Stimulated activated CD8-positive, alpha-beta memory T cell treated with anti-CD3 and anti-CD28 coated beads, Interleukin-15, amount 100 ng/mL, for 1 hour (primary cell): ENCODE measurements around the gene EXOC6B.

Experiments used
- DNase-seq: peaks from one replicate; pipeline ENCODE4 v3.0.0-alpha.2; 2020; ENCODE audit warnings: low read depth

EXOC6B gene

DNA sequence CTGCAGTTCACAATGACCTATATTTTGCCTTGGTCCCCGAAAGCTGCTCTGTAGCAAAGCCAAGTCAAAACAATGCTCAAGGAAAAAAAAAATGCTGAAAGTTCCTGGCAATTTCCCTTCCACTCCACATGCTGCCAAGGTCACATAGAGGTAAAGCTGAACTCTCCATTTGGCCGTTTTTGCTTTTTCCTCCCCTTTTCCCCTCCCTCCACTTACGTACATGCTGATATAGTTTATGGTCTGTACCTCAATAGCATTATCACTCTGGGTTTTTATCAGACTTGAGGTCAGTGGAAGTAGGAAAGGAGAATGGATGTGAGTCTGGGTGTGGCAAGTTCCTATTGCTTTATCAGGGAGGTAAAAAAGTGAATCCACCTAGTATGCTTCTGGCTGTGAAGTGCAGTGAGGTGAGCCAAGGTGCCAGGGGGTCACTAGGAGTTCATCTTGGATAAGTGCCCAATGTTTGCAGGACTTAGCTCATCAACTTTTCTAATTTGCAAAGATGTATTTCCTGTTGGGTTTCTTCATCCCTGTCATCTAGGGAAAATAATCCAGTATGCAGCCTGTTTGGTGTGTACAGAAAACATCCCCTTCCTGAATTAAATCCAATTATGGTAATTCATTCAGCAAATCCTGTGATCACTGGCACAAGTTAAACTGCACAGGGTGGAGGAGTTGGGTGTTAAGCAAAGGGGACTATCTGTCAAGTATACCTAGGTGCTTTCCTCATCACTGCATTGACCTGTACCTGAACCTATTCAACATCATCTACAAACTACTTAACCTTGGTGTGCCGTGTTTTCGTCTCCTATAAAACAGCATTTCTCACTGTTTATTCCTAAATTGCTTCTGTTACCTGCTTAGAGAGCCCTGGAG is 553.8 kb downstream of the EXOC6B start:
- DNase-seq = no peak

DNA sequence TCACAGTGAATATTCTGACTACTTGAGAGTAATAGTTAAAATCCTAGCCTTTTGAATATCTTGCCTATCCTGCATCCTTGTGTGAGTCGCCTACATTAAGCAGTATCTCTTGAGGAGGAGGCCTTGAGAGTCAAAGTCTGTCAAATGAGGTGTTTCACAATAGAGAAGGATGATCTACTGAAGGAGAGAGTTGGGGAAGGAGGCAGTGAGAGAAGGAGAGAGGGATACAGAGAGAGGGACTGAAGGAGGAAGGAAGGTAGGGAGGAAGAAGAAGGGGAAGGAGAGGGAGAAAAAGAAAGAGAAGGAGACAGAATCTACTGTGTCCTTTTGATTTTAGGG is 554.6 kb downstream of the EXOC6B start:
- no peak for DNase-seq

DNA sequence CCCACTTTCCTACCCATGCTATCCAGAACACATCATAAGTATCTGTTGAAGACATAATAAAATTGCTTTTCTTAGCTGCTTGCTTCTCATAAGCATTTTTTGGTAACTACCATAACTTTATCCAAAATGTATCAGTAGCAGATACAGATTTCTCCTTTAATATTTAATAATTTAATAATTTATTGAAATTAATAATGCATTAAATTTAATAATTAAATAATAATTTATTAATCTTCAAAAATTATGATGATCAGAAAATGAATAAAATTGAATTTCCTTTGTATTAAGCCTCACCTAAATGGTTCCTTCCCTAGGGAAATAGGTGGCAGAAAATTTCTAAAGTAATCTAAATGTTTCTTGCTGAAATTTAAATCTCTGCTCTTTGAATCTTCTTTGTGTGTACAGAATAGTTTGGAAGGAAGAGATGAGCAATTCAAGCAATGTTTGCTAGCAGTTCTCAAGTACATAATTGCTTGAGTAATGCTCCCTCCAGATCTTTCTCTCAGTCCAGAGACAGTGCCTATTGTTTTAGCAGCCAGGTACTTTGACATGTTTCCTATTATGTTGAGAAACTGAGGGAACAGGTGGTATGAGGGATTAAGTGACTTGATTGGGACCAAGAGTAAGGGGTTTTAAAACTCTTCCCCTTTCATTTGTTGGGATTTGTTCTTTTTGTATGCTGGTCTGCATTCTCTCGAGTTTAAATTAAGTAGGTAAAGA is 555.1 kb downstream of the EXOC6B start:
- DNase-seq = no peak

DNA sequence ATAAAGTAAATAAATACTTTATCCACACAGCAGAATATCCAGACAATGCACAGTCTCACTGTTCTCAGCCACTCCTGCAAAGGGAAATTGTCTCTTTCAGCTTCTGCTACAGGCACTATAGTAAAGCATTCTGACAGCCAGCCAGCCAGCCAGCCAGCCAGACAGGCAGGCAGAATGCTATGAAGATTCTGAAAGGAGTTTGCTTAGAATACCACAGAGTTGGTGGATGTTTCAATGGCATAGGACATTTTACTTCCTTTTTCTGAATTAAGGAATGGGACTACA is 562.1 kb downstream of the EXOC6B start:
- DNase-seq = no peak

DNA sequence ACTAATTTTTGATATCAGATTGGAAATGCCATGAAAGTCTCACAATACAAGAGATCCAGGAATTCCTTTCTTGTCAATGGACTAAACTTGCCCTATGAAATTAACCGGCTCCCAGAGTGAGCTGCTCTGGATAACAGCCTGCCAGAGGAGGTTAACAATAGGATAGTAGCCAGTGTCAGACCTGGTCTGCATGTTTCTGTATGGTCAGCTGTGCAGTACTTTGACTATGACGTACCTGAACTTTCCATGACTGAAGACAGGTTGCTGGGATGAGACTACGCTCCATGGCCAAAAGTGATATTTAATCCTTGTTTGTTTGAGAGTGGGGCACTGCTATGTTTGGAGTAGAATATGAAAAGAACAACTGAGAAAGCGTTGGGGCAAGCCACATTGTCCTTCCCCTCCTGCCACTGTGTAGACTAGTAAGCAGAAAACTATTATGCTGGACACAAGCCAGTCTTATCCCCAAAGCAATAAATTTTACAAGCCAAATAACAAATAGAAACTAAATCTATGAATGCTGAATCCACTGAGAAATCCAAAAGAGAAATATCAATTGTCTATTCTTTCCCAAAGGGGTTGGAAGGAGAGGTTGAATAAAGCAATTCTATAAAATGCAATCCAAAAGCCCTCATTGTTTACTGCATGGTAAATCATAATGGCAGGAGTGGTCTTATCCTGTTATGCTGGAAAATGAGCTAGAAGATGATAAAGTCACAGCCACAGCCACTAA is 562.6 kb downstream of the EXOC6B start:
- DNase-seq = no peak

DNA sequence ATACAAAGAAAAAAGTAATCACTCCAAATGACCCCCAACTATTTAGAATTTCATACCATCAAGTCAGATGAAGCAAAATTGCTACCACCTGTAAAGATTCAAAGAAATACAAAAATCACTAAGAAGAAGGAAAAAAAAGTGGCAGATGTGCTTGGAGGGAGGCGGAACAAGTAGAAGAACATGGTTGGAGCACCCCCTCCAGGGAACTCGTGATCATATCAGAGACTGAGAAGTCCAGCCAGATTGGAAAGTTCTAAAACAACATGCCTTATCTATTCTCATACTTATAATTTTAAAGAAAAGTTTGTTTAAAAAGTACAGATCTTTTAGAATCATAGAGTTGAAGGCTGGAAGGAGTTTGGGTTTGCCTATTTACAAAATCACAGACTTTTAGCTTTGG is 564.8 kb downstream of the EXOC6B start:
- no peak for DNase-seq

DNA sequence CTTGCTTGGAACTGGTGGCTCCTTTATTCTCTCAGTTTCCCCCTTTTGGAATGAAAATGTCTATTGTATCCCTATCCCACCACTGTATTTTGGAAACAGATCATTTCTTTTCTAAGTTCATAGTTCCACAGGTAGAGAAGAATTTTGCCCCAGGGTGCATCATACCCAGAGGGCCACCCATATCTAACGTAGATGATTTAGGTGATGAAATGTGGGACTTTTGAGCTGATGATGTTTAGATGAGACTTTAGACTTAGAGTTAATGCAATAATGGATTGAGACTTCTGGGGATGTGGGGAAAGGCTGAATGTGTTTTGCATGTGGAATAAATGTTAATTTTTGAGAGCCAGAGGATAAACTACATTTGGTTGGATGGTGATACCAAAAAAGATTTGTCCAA is 570.3 kb downstream of the EXOC6B start:
- no peak for DNase-seq

DNA sequence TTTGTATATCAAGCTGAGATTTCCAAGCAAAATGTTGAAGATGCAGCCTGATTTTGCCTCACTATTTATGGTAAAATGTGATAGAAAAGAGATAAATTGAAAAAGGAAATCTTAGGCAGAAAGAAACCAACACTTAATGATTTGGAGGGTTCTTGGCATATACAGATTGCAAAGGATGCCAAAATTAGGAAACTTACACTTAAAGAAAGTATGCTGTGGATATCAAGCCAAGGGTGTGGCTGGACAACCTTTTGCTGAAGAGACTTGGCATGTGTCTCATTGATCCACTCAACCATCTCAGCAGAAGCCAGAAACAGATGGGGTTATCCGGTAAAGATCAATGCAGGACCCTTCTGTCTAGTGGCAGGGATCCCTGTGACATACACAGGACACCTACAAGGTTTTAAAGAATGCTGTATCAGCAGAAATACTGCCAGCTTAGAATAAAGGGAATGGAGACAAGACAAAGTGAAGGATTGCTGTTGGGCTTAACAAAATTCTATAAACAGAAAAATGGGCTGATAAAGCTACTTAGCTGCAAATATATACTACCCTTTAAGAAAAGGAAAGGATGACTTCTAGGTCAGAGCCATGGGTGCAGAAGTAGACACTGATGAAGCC is 570.9 kb downstream of the EXOC6B start:
- no peak for DNase-seq

DNA sequence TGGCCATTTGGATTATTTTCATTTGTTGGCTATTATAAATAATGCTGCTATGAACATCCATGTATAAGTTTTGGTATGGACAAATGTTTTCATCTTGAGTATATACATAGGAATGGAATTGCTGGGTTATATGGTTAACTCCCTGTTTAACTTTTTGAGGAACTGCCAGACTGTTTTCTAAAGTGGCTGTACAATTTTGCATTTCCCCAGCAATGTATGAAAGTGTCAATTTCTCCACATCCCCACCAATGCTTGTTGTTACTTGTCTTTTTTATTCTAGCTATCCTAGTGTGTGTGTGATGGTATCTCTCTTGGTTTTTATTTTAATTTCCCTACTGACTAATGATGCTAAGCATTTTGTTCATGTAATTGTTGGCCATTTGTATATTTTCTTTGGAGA is 587.5 kb downstream of the EXOC6B start:
- DNase-seq = no peak

DNA sequence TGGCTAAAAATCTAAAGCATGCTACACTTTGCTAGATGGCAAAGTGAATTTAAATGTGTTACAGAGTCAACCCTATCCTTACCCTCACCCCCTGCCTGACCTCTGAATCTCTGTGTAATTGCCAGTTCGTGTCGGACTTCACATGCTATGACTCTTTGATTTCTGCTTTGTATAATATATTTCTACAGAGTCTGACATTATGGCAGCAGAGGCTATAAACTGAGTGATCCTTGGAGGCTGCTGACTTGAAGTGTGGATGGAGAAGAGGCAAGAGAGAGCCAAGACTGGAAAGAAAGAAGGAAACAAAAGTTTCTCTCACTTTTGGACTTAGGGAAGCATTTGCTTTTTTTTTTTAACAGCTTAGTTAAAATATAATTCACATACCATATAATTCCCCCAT is 588.3 kb downstream of the EXOC6B start:
- no peak for DNase-seq

DNA sequence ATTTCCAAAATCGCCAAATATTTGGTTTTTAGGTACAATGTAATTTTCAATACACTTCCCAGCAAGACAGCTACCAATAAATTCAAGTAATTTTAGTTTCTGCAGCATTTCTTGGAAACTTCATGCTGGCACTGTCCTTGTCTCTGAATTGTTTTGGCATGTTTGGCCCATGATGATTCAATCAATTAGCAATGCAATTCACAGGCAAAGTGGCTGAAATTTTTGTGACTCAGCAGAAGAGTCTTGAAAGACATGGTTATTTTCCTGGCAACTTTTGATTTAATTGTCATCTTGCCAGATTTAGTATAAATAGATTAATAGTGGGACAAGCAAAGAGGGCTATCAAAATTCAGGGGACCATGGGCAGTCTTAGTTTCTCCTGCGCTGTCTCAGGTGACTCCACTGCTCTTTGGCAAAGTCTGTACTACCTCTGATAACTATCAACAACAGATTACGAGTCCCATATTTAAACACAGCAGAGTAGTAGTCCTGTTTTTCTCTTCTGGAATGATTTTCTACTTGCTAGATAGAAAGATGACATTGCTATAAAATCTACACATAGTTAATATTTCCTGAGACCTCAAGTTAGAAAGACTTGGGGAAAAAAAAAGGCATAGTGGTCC is 589.3 kb downstream of the EXOC6B start:
- no peak for DNase-seq

DNA sequence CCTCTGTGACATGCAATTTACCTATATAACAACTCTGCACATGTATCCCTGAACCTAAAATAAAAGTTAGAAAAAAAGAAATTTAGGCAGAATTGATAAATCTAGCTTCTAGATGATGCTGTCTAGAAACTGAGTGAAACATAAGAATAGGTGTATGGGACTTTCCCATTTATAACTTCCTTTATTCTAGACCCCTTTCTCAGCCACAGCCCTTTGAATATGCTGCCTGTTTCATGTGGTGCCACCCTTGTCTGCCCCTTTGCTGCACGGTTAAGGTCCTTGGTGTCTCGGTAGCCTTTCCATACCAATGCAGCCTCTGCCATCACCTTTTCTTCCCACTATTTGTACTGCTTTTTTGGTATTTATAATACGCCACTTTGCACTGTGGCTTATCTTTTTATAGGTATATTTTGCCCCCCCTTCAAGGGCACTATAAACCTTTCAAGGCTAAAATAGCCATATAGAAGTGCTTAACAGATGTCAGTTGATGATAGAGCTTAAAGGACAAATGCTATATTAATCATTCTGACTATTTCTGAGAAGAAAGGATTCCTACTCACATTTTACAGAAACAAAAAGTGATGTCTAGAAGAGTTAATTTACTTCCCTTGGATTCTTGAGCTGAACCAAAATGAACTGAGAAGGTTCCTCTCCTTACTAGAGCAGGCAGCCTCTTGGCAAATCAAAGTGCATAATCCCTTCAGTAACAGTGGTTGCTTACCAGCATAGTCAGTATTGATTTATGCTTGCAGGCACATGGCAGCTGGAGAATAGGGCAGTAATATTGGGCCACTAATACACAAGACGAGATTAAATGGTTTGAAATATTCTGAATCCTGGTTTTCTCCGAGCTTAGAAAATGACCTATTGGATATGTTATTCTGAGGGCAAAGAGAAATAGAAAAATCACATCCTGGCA is 590.1 kb downstream of the EXOC6B start:
- DNase-seq = no peak

DNA sequence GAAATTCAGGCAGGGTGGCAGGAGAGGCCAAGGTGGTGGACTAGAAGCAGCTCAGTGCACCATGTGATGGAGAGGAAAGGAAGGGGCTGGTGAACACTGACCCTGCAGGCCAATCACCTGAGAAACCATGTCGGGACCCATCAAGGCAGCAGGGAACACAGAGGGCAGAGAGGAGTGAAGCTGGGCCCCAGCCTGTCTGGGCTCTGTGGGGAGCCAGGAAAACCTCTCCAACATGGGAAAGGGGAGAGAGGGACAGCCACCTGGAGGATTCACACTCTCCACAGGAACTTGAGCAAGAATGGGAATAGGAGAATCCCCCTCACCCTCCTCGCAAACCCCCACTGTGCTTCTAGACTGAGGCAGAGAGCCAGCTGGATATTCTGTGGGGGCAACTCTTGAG is 592.6 kb downstream of the EXOC6B start:
- no peak for DNase-seq

DNA sequence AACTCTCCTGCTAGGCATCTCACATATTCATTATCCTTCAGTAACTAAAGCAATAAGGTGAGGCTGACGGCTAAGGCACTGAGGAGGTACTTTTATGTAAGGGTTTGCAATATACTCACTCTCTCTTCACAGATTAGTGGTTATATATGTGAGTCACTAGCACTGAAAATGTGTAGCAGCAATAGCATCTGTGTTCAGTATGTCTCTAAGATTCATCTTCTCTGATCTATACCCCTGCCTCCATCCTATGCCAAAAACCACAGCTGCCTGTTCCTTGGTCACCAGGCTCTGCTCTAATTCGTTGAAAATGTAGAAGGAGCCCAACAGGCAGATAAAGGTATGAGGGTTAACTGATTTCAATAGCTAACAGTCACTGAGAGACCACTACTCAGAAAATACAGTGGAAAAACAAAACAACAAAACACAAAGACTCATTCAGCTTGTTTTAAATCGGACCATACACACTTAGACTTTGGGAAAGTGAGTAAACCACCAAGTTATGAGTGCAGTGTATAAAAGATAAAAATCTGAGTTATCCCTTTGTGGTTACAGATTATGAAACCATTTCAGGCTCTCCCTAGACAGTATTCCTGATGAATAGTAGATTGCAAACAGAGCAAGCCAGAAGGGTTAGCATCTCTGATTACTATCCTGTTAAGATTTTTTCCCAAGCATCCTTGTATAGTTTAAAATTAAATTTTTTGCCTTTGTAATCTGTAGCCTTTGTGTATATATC is 602.8 kb downstream of the EXOC6B start:
- DNase-seq = no peak

DNA sequence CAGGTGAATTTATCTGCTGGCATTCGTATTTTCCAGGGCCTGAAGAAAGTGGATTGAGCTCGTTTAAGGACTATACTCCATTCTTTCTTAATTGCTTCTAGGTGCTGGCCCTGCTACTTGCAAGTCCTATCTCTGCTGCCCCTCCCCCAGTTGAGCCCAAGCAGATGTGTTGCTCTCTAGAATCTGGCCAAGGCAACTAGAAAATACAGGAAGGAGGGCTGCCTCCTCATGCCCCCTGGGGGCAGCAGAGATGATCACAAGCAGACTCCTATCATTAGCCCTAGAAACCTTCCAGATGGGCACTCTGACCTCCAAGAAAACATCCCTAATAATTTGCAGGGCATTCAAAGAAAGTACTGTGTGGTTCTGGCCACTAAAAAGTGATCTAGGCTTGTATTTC is 605.7 kb downstream of the EXOC6B start:
- DNase-seq = no peak

DNA sequence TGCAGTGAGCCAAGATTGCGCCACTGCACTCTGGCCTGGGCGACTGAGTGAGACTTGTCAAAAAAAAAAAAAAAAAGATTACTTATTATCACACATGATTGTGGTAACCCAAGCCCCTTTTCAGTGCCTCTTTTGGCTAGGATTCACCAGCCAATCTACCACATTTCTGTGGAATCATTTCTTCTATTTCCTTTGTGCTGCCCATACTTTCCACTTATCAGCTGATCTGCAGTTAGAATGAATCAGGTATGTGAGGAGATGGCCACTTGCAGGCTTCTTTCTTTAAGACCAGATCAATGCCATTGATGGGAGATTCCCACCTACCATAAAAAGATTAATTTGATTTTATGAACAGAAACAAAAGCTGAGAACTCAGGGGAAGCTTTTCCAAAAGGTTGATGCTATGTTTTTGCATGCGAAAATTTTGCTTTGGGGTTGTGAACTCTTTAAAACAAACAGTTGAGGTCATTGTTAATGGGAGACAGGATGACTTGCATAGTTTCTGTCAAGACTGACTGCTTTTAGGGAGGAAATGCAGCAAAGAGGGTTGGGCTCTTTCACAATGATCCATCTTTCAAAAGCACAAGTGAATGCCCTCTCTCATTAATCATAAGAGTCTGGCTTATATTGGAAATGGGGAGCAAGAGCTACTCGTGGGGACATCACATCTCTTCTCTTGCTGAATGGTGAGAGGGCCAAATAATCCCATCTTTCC is 611.2 kb downstream of the EXOC6B start:
- DNase-seq = no peak

DNA sequence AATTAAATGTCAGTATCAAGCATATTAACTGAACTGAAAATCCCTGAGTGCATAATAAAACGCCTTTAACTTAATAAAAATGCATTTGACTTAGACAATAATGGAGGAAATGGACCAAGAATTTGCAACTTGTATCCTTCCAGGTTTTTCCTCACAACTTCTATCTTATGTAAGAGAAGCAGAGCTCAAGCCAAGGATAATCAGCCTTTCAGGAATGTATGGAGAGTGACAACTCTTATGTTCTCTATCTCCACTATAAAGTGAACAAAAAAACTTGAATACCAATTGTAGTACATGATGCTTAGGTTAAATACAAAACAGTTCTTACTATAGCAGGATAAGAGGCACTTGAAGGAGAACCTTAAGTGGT is 613.4 kb downstream of the EXOC6B start:
- no peak for DNase-seq

DNA sequence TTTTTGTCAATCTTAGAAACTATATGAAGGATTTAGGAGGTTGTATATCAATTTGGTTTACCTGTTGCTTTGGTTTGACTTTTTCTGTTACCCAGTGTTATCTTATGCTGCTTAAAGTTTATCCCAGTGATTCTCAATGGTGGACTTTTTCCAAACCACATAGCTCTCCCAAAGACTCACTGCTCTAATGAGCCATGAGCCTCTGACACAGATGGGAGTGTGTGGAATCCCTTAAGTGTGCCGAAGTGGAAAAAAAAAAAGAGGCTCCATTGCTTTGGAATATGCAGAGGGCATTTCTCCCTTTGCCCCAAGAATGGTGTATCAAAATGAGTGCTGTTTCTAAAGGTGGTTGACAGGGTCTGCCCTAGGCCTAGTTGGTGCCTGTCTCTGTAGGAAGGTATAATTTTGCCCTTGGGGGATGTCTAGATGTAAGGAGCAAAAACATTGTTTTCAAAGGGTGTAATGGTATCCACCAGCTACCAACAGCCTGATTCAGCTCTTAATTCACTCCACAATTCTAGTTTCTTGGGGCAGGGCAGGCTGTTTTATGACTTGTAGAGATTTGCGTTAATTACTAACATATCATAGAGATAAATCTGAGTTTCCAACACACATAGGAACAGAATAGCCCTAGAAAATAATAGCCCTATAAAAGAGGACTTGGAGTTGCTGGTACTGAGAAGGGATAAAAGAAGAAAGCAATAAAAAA is 613.9 kb downstream of the EXOC6B start:
- DNase-seq = no peak

DNA sequence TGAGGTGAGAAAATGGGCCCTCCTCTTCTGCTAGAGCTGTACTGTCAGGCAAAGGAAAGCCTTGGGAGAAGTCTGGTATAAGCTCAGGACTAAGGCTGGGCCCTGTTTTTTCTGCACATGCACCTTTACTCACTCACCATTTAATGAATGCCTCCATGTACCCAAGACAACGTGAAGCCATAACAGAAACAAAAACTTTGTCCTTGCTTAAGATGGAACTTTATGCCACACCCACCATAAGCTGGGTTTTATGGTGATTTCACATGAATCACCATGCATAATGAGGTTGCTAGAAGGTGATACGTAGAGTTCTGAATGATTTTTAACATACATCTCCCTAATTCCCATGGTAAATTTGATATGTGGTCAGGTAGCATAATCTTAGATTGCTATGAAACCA is 614.5 kb downstream of the EXOC6B start:
- no peak for DNase-seq
